GM12875 (cell line): ENCODE data around the gene SRMS.

ENCODE experiments used
- H3K4me3 ChIP-seq: one replicate; pipeline ENCODE4 v1.5.1; 2011; ENCODE audit warnings: low read depth, low read length, control low read depth
- TF ChIP-seq, protein P1 (sequence below): IDR thresholded peaks from 2 replicates; pipeline ENCODE4 v1.5.1; 2011; ENCODE audit warnings: low read depth, mild to moderate bottlenecking, control low read depth, inconsistent platforms, low read length, moderate library complexity, borderline replicate concordance; ENCODE audit not compliant: insufficient read depth

SRMS gene

DNA sequence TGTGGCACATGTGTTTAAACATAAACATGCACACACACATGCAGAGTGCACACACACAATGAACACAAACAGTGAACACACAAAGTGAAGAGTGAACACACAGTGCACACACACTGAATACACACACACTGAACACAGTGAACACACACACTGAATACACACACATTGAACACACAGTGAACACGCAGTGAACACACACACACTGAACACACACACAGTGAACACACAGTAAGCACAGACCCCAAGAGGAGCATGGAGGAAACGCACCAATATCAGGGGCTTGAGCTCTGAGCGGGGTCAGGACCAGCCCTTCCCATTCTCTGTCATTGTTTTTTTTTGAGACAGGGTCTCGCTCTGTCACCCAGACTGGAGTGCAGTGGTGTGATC, 43.6 kb upstream of the SRMS start:
- TF ChIP-seq, protein P1, sequence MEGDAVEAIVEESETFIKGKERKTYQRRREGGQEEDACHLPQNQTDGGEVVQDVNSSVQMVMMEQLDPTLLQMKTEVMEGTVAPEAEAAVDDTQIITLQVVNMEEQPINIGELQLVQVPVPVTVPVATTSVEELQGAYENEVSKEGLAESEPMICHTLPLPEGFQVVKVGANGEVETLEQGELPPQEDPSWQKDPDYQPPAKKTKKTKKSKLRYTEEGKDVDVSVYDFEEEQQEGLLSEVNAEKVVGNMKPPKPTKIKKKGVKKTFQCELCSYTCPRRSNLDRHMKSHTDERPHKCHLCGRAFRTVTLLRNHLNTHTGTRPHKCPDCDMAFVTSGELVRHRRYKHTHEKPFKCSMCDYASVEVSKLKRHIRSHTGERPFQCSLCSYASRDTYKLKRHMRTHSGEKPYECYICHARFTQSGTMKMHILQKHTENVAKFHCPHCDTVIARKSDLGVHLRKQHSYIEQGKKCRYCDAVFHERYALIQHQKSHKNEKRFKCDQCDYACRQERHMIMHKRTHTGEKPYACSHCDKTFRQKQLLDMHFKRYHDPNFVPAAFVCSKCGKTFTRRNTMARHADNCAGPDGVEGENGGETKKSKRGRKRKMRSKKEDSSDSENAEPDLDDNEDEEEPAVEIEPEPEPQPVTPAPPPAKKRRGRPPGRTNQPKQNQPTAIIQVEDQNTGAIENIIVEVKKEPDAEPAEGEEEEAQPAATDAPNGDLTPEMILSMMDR: no peak
- H3K4me3 ChIP-seq: no peak overlapping the region

DNA sequence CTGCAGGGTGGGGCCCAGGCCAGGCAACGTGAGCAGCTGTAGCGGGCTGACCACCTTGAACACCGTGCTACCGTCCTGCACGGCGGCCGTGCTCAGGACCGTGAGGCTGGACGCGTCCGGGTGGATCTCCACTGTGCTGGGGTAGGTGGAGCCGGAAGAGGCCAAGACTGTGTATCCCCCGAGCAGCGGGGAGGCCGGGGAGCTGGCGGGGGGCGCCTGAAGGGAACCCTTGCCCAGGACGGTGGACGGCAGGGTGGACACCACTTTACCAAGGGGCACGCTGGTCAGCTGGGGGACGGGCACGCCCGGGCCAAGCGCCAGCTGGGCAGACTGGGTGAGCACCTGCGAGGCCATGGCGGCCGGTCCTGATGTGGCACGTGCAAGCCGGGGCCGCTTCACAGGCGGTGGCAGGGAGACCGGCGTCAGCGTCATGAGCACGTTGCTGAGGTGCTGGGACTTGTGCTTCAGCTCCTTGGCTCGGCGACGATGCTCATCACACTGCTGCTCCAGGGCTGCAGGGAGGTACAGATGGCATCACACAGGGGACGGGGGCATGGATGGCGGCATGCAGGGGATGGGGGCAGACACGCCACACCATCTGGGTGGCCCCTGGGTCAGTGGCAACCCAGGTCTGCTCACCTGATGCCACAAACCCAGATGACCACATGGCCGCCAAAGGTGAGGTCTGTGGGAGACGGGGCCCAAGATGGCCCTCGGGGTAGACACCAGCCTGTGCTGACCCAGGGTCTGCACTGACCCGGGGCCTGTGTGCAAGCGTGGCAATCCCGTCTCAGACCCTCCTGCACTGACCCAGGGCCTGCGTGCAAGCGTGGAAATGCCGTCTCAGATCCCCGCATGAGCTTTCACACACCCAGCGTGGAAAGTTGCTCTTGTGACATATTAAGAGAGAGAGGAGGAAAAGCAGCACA, 42.9 kb upstream of the SRMS start:
- TF ChIP-seq, protein P1: no peak
- H3K4me3 ChIP-seq: no peak overlapping the region

DNA sequence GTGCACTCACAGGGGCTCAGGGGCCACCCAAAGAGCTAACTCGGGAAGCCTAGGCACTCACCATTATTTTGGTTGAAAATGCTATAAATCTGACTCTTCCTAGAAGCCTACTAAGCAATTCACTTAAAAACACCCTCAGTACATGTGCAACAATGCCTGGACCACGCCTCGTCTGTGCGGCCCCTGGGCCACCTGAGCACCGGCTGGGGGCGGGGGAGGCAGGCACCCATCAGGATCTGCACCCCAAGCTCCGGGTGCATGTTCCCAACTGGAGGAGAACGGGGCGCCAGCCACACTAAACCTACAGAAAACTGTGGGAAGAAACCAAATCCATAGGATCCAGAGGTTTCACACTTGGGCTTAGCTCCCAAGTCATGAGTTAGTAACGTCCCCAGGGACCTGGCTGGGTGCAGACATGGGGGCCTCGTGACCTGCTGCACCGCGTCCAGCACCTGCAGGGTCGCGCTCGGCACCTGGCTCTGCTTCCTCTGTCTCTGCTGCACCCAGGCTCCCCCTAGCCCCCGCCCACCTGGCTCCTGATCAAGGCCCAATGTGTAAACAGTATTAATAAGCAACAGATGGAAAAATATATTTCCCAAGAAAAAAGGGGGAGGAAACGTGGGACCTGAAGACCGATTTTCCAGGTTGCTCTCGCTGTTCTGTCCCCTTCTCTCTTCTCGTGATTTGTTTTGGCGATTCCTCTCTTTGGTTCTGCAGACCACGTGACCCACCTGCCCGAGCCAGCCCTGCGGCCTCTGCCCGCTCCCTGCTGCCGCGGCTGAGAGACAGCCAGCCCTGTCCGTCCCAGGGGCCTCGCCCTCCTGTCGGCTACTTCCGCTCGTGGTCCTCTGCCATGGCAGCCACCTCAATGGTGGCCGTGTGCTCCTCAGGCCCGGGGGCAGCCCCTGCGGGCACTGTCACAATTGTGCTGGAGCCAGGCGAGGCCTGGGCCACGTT, 42.0 kb upstream of the SRMS start:
- H3K4me3 ChIP-seq: no peak overlapping the region
- TF ChIP-seq, protein P1: no peak

DNA sequence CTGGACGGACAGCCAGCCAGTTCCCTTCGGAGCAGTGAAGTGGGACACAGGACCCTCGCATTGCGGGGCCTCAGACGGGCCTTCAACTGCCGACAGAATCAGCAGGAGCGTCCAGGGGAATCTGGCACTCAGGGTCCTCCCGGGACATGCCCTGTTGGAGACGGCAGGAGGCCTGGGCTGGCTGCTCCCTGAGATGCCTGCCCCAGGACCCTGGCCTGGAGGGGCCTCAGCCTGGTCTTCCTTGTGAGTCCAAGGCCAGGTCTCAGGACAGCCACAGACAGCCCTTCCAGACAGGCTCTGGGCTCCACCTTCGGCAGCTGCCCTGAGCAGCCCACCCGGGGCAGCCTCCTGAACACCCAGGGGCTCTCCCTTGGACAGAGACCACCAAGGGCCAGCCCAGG, 41.1 kb upstream of the SRMS start:
- H3K4me3 ChIP-seq: no peak overlapping the region
- TF ChIP-seq, protein P1: no peak

DNA sequence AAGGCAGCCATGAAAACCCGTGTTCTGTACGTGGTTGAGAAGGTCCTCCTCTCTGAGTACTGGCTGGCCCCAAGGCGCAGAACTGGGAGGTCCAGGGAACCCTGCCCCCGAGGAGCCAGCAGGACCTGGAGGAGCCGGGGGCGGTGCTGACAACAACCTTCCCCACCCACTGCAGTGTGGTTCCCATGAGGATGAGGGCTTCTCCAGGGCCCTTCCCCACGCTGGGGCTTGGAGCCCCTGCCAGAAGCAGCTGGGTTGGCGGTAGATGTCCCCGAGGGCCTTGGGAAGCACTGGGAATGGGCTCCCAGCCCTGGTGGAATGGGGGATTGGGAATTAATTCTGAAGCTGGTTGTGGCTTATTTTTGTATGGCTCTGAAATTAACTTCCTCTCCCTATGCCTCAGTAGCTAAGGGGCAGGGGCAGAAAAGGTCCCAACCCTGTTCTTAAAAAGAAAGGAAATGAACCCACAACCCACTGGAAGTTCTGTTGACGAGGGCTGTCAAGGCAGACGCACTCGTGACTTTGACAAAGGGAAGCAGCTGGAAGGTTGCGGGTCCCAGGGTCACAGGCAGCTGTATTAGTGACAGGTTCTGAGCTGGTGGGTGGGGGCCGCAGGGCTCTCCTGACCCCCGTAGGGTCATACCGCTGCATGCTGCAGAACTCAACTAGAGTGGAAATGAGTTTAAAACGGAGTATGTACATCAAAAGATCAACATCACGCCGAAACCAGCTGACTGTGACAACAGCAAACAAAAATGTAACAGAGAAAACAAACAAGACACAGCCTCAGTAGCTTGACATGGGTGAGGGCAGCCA, 40.4 kb upstream of the SRMS start:
- TF ChIP-seq, protein P1: no peak

DNA sequence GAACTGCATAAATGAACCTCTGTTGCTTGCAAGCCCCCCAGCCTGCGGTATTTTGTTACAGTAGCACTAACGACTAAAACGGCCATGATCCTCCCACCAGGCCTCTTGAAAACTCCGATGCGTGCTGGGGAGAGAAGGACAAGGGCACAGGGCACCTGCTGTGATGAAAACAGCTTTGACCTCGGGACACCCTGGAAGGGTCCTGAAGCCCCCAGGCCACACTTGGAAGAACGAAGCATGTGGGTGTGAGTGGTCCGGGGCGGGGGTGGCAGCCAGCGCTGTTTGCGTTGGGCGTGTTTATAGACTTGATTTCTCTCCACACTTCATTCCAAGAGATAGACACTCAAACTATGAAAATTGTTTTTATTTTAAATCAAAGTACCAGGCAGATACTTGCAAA, 39.7 kb upstream of the SRMS start:
- H3K4me3 ChIP-seq: no peak overlapping the region
- TF ChIP-seq, protein P1: no peak

More for the DNA sequence above, 40.4 kb upstream of the SRMS start:
- H3K4me3 ChIP-seq: no peak overlapping the region
